ENCODE results near the gene APBA2.

APBA2 gene

GRCh38 chr15:28868744-28869345 lies 16.9 kb upstream of the APBA2 start:
- TF ChIP-seq CTCF (IDR thresholded peaks at IDR 0.05; ENCODE audit: extremely low read depth, insufficient read depth, missing control alignments): no peak

GRCh38 chr15:28871168-28871567 lies 14.6 kb upstream of the APBA2 start:
- in situ Hi-C loops (cut with MboI; ENCODE audit: low pct_unique_long_range_greater_than_20kb, low sequenced_read_pairs, unreplicated experiment): no loop called here
- DNase-seq (ENCODE audit: low spot score): no peak
- TF ChIP-seq CTCF (IDR thresholded peaks at IDR 0.05; ENCODE audit: extremely low read depth, insufficient read depth, missing control alignments): no peak

More at GRCh38 chr15:28868744-28869345, 16.9 kb upstream of the APBA2 start:
- no peak for DNase-seq (ENCODE audit: low spot score)
- in situ Hi-C loops (cut with MboI; ENCODE audit: low pct_unique_long_range_greater_than_20kb, low sequenced_read_pairs, unreplicated experiment): no loop called here

GRCh38 chr15:28873006-28873405 lies 12.8 kb upstream of the APBA2 start:
- TF ChIP-seq CTCF (IDR thresholded peaks at IDR 0.05; ENCODE audit: extremely low read depth, insufficient read depth, missing control alignments): no peak
- DNase-seq (ENCODE audit: low spot score): no peak
- in situ Hi-C loops (cut with MboI; ENCODE audit: low pct_unique_long_range_greater_than_20kb, low sequenced_read_pairs, unreplicated experiment): no loop called here

- no peak for DNase-seq (ENCODE audit: low spot score)
- no peak for TF ChIP-seq CTCF (IDR thresholded peaks at IDR 0.05; ENCODE audit: extremely low read depth, insufficient read depth, missing control alignments)
- in situ Hi-C loops (cut with MboI; ENCODE audit: low pct_unique_long_range_greater_than_20kb, low sequenced_read_pairs, unreplicated experiment): no loop called here
Measured at GRCh38 chr15:28873585-28874190, 12.1 kb upstream of the APBA2 start.

- DNase-seq (ENCODE audit: low spot score): no peak
- in situ Hi-C loops (cut with MboI; ENCODE audit: low pct_unique_long_range_greater_than_20kb, low sequenced_read_pairs, unreplicated experiment): no loop called here
- no peak for TF ChIP-seq CTCF (IDR thresholded peaks at IDR 0.05; ENCODE audit: extremely low read depth, insufficient read depth, missing control alignments)
Measured at GRCh38 chr15:28875461-28876000, 10.2 kb upstream of the APBA2 start.

GRCh38 chr15:28876131-28876844 lies 9.5 kb upstream of the APBA2 start:
- in situ Hi-C loops (cut with MboI; ENCODE audit: low pct_unique_long_range_greater_than_20kb, low sequenced_read_pairs, unreplicated experiment): no loop called here
- DNase-seq (ENCODE audit: low spot score): no peak
- TF ChIP-seq CTCF (IDR thresholded peaks at IDR 0.05; ENCODE audit: extremely low read depth, insufficient read depth, missing control alignments): no peak

Measured in GM13977 (cell line).